SK-N-SH (cell line): ENCODE measurements around the gene C1QL4. TPM values are rescaled to one million over a fixed set of nuclear protein-coding genes. Genes with fewer than 3 reads are reported as not detected.

Experiments
- CTCF ChIA-PET: fragments of 300-600, 350-600 bp; formaldehyde crosslinking; extraction: SDS; loops from one replicate; lab custom pipeline; 2021; lab: Yijun Ruan, JAX
- POLR2A ChIA-PET: fragments of 350-600 bp; sonication (Branson Sonifier 250); formaldehyde crosslinking; extraction: SDS; loops from one replicate; lab custom pipeline; 2020; ENCODE audit warnings: antibody characterized with exemption, inconsistent platforms; lab: Yijun Ruan, JAX
- DNase-seq: peaks from one replicate; pipeline ENCODE4 v3.0.0; 2012
- H2AFZ ChIP-seq: fragments of 200-600 bp; sonication (generic); 2 replicates; pipeline ENCODE4 v1.8.1; 2016; ENCODE audit warnings: antibody characterized with exemption, mild to moderate bottlenecking, low read depth
- H3F3A ChIP-seq: fragments of 200-600 bp; sonication (generic); replicated peaks from 2 replicates; pipeline ENCODE3; 2016; ENCODE audit warnings: antibody characterized with exemption, mild to moderate bottlenecking; ENCODE audit not compliant: insufficient read depth
- H3K27ac ChIP-seq, 2 experiments: fragments of 200-500 bp in 1 of 2; fragments of 200-600 bp in 1 of 2; sonication (Bioruptor generic) in 1 of 2; sonication (generic), shearing (Covaris generic) in 1 of 2; 2 replicates each; pipeline versions ENCODE4 v1.5.1 to v1.6.1; 2014 to 2016; ENCODE audit warnings: low read depth in 2 of 2, inconsistent platforms in 1 of 2, low read length in 1 of 2, mild to moderate bottlenecking in 1 of 2, mixed read lengths in 1 of 2
- H3K27me3 ChIP-seq: fragments of 200-600 bp; sonication (generic), shearing (Covaris generic); 2 replicates; pipeline ENCODE4 v1.6.1; 2016; ENCODE audit warnings: mixed run types; ENCODE audit not compliant: insufficient read depth
- H3K36me3 ChIP-seq, 2 experiments: fragments of 200-500 bp in 1 of 2; fragments of 200-600 bp in 1 of 2; sonication (Bioruptor generic) in 1 of 2; sonication (generic) in 1 of 2; replicated peaks in 1 of 2; 2 replicates each; pipeline versions ENCODE3 to v1.5.1; 2014 to 2016; ENCODE audit warnings: low read length in 1 of 2, mild to moderate bottlenecking in 1 of 2; ENCODE audit not compliant: insufficient read depth in 2 of 2, control insufficient read depth in 1 of 2
- H3K4me1 ChIP-seq, 2 experiments: fragments of 200-500 bp in 1 of 2; fragments of 200-600 bp in 1 of 2; sonication (Bioruptor generic) in 1 of 2; sonication (generic), shearing (Covaris generic) in 1 of 2; 2 replicates each; pipeline versions ENCODE4 v1.5.1 to v1.6.1; 2014 to 2016; ENCODE audit warnings: low read depth in 1 of 2, low read length in 1 of 2, mixed run types in 1 of 2; ENCODE audit not compliant: insufficient read depth in 2 of 2, control insufficient read depth in 1 of 2
- H3K4me2 ChIP-seq: fragments of 200-600 bp; sonication (generic), shearing (Covaris generic); 2 replicates; pipeline ENCODE4 v1.6.1; 2017; ENCODE audit warnings: mixed run types
- H3K4me3 ChIP-seq, 2 experiments: fragments of 200-500 bp in 1 of 2; fragments of 200-600 bp in 1 of 2; sonication (Bioruptor generic) in 1 of 2; sonication (generic), shearing (Covaris generic) in 1 of 2; 2 replicates each; pipeline versions ENCODE4 v1.5.1 to v1.8.1; 2014 to 2016; ENCODE audit warnings: low read depth in 2 of 2, inconsistent platforms in 1 of 2, low read length in 1 of 2, mild to moderate bottlenecking in 1 of 2, mixed read lengths in 1 of 2, moderate library complexity in 1 of 2
- H3K79me2 ChIP-seq: fragments of 200-600 bp; sonication (generic); 2 replicates; pipeline ENCODE4 v1.8.1; 2017; ENCODE audit warnings: mild to moderate bottlenecking; ENCODE audit not compliant: insufficient read depth
- H3K9ac ChIP-seq: fragments of 200-600 bp; sonication (generic); 2 replicates; pipeline ENCODE4 v1.6.1; 2017; ENCODE audit warnings: mixed run types
- H3K9me2 ChIP-seq: fragments of 200-600 bp; sonication (generic); 2 replicates; pipeline ENCODE4 v1.6.1; 2017; ENCODE audit warnings: mixed run types
- H3K9me3 ChIP-seq: fragments of 200-600 bp; sonication (generic); 2 replicates; pipeline ENCODE4 v1.6.1; 2017; ENCODE audit warnings: mixed run types, mild to moderate bottlenecking, moderate library complexity
- H4K20me1 ChIP-seq: fragments of 200-600 bp; sonication (generic); 2 replicates; pipeline ENCODE4 v1.6.1; 2017; ENCODE audit warnings: mild to moderate bottlenecking, mixed run types; ENCODE audit not compliant: insufficient read depth
- ELF1 ChIP-seq: IDR thresholded peaks from 2 replicates; pipeline ENCODE4 v1.4.0; 2012
- EP300 ChIP-seq, 2 experiments: IDR thresholded peaks; 2 replicates each; pipeline versions ENCODE4 v1.4.0 to v1.6.1; 2012; ENCODE audit warnings: borderline replicate concordance in 1 of 2, low read depth in 1 of 2, low read length in 1 of 2
- EZH2phosphoT487 ChIP-seq: fragments of 200-600 bp; sonication (generic); IDR thresholded peaks from 2 replicates; pipeline ENCODE4 v1.6.1; 2017; ENCODE audit warnings: low read depth, mixed run types, mild to moderate bottlenecking, antibody characterized with exemption, moderate library complexity, borderline replicate concordance
- FOXJ3 ChIP-seq: sonication (generic); formaldehyde crosslinking; IDR thresholded peaks from 2 replicates; pipeline ENCODE4 v1.5.1; 2020; ENCODE audit warnings: mild to moderate bottlenecking, missing genetic modification reagents
- MAX ChIP-seq: IDR thresholded peaks from 2 replicates; pipeline ENCODE4 v1.4.0; 2012; ENCODE audit warnings: low read depth
- MXI1 ChIP-seq: IDR thresholded peaks from 2 replicates; pipeline ENCODE4 v1.6.1; 2012; ENCODE audit warnings: mild to moderate bottlenecking, low read depth, low read length, improper control_type of control experiment
- NRF1 ChIP-seq: IDR thresholded peaks from 2 replicates; pipeline ENCODE4 v1.6.1; 2012; ENCODE audit warnings: low read depth, mild to moderate bottlenecking, low read length
- PBX3 ChIP-seq: IDR thresholded peaks from 2 replicates; pipeline ENCODE4; 2012
- RCOR1 ChIP-seq: fragments of 150-350 bp; IDR thresholded peaks from 2 replicates; pipeline ENCODE4 v1.6.1; 2017; ENCODE audit warnings: antibody characterized with exemption, low read length
- SMC3 ChIP-seq: IDR thresholded peaks from 2 replicates; pipeline ENCODE4 v1.6.1; 2012; ENCODE audit warnings: low read depth, low read length, improper control_type of control experiment
- whole genome bisulfite sequencing: methylation state at CpG from one replicate; pipeline ENCODE4 v1.1.6; 2017; ENCODE audit warnings: low lambda C conversion rate; 5-methylcytosine and 5-hydroxymethylcytosine counted together
- polyA plus RNA-seq, 3 experiments: library from polyadenylated mRNA; depleted of rRNA; stranded (reverse); fragments of >200 nt; gene quantifications; 2 replicates each; pipeline ENCODE4 v1.2.3, GENCODE V29; 2012
- TF ChIP-seq, protein P1 (sequence below): IDR thresholded peaks from 2 replicates; pipeline ENCODE4 v1.6.1; 2012; ENCODE audit warnings: mild to moderate bottlenecking, low read depth, low read length, moderate library complexity
- TF ChIP-seq, protein P2 (sequence below): fragments of 200-600 bp; sonication (generic); IDR thresholded peaks from 2 replicates; pipeline ENCODE4 v1.6.1; 2017; ENCODE audit warnings: antibody characterized with exemption, mild to moderate bottlenecking, moderate library complexity

Gene C1QL4
- polyA plus RNA-seq, 1 of the 3 experiments (the other 2 are of a cell fraction) = 14.6 TPM

GRCh38 chr12:49341777-49342065 is 4.7 kb upstream of the C1QL4 start:
- H3K79me2 ChIP-seq = no peaks in the 10 kb centered on the region
- 89% methylated on average over 21 of the region's 21 CpGs for WGBS
- H3K9me3 ChIP-seq = no peaks in the 10 kb centered on the region
- H3F3A ChIP-seq = peaks cover 17% of the 10 kb centered on the region
- ChIA-PET CTCF (interaction anchor here (0.6 to 15.9 kb wide), 43 partner anchors 9 to 292 kb away, joined by 3 to 658 read pairs (median 5); partner anchors contain the start of genes PRPH, SPATS2, TROAP and TUBA1C), POLR2A (interaction anchor here (2.7 kb wide), 1 partner anchor 19 kb away, joined by 9 read pairs; the partner anchor contains the start of gene TROAP)
- TF ChIP-seq ELF1 (no peak), MAX (no peak), PBX3 (no peak), NRF1 (no peak), SMC3 (no peak), FOXJ3 (CRISPR knock-in tag) (no peak), EZH2phosphoT487 (no peak), RCOR1 (no peak), MXI1 (no peak), EP300 (IDR thresholded peaks at IDR 0.05; ENCODE audit: borderline replicate concordance in 1 of 2, low read depth in 1 of 2, low read length in 1 of 2) (no peak)
- TF ChIP-seq, protein P1, sequence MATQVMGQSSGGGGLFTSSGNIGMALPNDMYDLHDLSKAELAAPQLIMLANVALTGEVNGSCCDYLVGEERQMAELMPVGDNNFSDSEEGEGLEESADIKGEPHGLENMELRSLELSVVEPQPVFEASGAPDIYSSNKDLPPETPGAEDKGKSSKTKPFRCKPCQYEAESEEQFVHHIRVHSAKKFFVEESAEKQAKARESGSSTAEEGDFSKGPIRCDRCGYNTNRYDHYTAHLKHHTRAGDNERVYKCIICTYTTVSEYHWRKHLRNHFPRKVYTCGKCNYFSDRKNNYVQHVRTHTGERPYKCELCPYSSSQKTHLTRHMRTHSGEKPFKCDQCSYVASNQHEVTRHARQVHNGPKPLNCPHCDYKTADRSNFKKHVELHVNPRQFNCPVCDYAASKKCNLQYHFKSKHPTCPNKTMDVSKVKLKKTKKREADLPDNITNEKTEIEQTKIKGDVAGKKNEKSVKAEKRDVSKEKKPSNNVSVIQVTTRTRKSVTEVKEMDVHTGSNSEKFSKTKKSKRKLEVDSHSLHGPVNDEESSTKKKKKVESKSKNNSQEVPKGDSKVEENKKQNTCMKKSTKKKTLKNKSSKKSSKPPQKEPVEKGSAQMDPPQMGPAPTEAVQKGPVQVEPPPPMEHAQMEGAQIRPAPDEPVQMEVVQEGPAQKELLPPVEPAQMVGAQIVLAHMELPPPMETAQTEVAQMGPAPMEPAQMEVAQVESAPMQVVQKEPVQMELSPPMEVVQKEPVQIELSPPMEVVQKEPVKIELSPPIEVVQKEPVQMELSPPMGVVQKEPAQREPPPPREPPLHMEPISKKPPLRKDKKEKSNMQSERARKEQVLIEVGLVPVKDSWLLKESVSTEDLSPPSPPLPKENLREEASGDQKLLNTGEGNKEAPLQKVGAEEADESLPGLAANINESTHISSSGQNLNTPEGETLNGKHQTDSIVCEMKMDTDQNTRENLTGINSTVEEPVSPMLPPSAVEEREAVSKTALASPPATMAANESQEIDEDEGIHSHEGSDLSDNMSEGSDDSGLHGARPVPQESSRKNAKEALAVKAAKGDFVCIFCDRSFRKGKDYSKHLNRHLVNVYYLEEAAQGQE = no peak
- TF ChIP-seq, protein P2, sequence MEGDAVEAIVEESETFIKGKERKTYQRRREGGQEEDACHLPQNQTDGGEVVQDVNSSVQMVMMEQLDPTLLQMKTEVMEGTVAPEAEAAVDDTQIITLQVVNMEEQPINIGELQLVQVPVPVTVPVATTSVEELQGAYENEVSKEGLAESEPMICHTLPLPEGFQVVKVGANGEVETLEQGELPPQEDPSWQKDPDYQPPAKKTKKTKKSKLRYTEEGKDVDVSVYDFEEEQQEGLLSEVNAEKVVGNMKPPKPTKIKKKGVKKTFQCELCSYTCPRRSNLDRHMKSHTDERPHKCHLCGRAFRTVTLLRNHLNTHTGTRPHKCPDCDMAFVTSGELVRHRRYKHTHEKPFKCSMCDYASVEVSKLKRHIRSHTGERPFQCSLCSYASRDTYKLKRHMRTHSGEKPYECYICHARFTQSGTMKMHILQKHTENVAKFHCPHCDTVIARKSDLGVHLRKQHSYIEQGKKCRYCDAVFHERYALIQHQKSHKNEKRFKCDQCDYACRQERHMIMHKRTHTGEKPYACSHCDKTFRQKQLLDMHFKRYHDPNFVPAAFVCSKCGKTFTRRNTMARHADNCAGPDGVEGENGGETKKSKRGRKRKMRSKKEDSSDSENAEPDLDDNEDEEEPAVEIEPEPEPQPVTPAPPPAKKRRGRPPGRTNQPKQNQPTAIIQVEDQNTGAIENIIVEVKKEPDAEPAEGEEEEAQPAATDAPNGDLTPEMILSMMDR = no peak
- no peaks in the 10 kb centered on the region for H3K9me2 ChIP-seq
- H3K4me3 ChIP-seq = no peak overlapping the region
- no peak overlapping the region; the same call in 1 of the 2 replicates for H3K4me2 ChIP-seq
- no peaks in the 10 kb centered on the region for H3K36me3 ChIP-seq
- H3K27me3 ChIP-seq = peaks cover 5% of the 10 kb centered on the region; the same call in 1 of the 2 replicates
- H3K4me1 ChIP-seq = peaks cover 9 to 34% of the 10 kb centered on the region in 2 experiments; a peak in 2 of 4 replicates
- no peak overlapping the region for H3K9ac ChIP-seq
- H3K27ac ChIP-seq = no peak overlapping the region
- no peak overlapping the region for H2AFZ ChIP-seq
- H4K20me1 ChIP-seq = no peaks in the 10 kb centered on the region
- DNase-seq = no peak
